T-helper 22 cell (primary cell): ENCODE data around the gene KIRREL3.

Source experiments
- DNase-seq: peaks from one replicate; pipeline ENCODE4 v3.0.0-alpha.2; 2020; ENCODE audit warnings: low read depth

Gene KIRREL3

GRCh38 chr11:126914941-126915340 lies 85.6 kb downstream of the KIRREL3 start:
- no peak for DNase-seq

GRCh38 chr11:126914166-126914565 lies 86.4 kb downstream of the KIRREL3 start:
- DNase-seq, result no peak

- no peak for DNase-seq
Measured at GRCh38 chr11:126904520-126904919, 96.0 kb downstream of the KIRREL3 start.

GRCh38 chr11:126901783-126902182 lies 98.8 kb downstream of the KIRREL3 start:
- DNase-seq, result no peak

GRCh38 chr11:126899961-126900748 lies 100.4 kb downstream of the KIRREL3 start:
- DNase-seq, result no peak

DNA sequence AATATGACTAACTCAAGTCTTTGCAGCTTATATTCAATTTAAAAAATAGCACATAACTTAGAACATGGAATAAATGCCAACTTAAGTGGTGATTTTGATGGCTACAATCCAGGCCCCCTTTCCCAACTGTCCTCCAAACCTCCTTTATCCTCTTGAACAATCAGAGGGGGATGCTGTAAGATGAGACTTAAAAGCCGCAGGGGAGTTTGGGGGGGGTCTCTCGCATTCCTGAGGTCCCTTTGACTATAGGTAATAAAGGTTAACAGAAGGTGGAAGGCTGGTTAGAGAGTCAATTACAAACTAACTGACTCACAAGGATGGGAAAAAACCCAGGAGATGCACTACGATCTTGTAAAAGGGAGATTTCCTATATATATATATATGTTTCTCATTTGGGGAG lies 101.8 kb downstream of the KIRREL3 start:
- no peak for DNase-seq

DNA sequence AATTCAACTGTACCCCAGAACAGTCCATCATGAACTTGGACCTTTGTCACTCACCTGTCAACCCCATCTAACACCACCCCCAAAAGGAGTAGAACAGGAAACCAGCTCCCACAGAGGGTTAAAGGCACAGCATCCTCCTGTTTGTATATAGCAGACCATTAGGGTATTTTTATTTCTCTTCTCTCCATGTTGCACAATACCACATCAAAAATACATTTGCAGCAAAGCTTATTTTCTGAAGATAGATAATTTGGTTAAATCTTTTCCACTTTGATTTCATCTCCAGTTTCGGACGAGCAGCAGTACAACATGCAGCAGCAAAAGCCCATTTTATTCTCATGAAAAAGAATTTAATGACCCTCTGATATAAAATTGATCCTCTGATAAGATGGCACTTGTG lies 103.1 kb downstream of the KIRREL3 start:
- no peak for DNase-seq

GRCh38 chr11:126896025-126896424 lies 104.5 kb downstream of the KIRREL3 start:
- DNase-seq, result no peak

- no peak for DNase-seq
Measured at GRCh38 chr11:126893796-126894195, 106.8 kb downstream of the KIRREL3 start.

DNA sequence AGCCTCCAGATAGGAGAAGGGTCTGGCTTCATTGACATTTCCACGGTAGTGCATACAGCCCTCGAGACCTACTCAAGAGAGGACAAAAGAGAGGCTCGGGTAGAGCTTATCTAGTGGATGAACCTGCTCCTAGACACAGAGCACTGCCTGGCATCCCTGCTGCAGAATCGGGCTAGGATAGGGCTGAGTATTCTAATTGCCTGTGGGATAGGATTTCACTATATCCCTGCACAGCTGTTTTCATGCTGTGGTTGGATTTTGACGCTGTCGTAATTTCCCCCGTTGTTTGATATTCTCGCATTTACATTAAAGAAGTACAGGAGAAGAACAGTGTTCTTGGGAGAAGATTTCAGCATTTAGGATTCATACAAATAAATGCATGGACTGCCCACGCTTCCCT lies 107.8 kb downstream of the KIRREL3 start:
- DNase-seq, result no peak

DNA sequence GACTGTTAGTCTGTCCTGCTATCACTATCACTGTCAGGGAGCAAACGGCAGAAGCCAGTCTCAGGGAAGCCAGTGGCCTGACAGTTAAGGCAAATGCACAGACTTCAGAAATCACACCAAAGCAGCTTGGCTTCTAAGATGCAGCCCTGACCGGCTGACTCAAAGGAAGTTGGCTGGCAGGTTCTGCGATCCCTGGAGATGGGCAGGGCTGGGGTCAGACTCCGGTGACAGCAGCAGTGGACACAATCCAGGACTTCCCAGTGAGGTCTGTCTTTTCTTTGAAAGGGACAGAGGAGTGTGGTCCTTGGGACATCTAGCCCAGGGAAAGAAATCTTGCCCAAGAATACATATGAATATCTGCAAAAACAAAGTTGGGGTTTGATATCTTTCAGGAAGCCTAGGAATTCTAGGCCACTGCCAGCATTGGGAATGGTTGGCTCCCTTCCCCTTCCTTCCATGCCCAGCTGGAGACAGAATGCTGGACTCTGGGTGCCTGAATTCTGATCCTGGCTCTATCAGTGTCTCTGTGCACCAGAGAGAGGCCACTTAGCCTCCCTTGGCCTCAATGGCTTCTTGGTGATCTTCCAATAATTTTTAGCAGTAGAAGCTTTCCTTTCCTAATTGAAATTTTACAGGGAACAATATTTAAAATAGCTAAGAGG lies 108.9 kb downstream of the KIRREL3 start:
- DNase-seq, result no peak

GRCh38 chr11:126890561-126890960 lies 110.0 kb downstream of the KIRREL3 start:
- no peak for DNase-seq

GRCh38 chr11:126888115-126888712 lies 112.4 kb downstream of the KIRREL3 start:
- DNase-seq, result no peak

DNA sequence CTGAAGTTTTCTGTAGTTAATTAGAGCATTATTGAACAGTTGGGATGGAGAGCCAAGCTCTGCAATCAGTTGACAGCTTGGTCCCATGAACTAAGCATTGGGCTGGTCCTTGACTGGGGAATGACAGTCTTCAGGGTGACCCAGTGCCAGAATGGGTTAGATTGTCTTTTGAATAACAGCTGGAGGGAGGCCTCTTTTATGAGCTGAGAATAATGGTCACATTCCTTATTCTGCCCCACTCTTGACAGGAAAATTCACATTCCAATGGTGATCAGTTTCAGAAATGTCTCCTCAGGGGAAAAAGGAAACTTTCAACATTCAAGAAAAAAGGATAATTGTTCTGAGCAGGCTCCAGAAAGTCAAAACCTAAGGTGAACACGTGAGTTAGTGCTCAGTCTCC lies 113.9 kb downstream of the KIRREL3 start:
- DNase-seq, result no peak

DNA sequence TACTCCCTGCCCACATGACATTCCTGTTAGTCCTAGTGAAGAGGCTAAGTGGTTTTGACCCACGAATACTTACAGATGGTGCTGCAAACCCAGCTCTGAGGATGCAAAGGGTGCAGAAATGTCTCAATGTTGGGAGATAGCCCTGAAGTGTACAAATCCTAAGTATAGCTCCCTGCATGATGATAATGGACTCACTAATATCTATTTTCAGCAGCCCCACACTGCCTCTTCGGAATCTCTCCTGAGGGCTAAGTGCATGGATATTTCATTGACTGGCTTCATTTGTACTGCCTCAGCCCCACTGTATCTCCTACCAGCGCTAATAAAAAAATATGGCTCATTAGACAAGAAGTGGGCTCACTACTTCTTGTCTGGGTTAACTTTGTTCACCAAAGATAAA lies 114.5 kb downstream of the KIRREL3 start:
- no peak for DNase-seq

DNA sequence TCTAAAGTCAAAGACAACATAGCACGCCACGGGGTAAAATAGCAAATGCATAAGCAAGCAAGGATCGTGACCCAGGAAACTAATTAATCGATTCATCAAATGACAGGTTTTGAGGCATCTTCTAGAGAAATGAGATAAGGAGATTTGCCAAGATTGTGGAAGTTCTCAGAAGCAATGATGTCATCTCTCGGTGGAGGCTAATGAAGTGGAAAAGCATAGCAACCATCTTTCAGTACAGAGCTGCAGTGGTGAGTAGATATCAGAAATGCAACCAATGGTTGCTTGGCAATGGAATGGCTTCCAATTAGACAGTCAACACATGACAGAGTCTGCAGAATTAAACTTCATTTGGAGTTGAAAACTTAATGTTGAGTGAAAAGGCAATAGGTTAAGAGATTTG lies 116.0 kb downstream of the KIRREL3 start:
- no peak for DNase-seq

DNA sequence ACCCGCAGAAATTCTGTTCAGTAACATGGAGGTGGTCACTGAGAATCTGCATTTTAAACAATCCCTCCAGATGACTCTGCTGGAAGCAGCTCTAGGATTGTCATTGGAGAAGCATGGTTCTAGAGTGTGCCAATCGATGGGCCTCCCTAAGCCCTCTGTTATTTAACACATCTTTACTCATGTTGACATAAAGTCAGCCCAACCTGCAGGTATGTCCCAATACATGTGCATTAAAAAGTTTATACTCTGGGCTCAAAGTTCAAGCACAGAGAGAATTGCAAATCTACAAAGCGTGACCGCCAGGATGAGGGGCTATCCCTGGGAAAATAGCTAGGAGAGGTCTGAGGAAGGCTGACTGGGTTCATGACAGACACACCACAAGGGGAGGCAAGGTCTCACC lies 116.4 kb downstream of the KIRREL3 start:
- no peak for DNase-seq

- no peak for DNase-seq
Measured at GRCh38 chr11:126880872-126881271, 119.7 kb downstream of the KIRREL3 start.

DNA sequence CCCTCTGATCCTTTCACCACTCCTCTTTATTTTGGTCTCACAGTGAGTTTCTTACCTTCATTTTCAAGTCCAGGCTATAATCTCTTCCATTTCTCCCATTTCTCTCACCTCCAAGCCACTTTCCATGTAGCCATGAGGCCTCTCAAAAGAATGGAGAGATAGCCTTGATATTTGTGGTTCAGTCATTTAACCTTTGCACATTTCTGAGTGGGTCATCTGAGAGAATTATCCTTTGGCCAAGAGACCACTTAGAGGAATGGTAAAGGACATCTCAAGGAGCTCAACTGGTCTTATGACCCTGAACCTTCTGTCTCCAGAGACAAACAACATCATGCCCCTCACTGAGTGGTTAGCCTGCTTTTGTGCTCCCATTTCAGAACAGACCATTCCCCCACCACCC lies 121.1 kb downstream of the KIRREL3 start:
- DNase-seq, result no peak

- DNase-seq, result no peak
Measured at GRCh38 chr11:126878913-126879482, 121.6 kb downstream of the KIRREL3 start.

GRCh38 chr11:126874831-126875230 lies 125.7 kb downstream of the KIRREL3 start:
- no peak for DNase-seq

DNA sequence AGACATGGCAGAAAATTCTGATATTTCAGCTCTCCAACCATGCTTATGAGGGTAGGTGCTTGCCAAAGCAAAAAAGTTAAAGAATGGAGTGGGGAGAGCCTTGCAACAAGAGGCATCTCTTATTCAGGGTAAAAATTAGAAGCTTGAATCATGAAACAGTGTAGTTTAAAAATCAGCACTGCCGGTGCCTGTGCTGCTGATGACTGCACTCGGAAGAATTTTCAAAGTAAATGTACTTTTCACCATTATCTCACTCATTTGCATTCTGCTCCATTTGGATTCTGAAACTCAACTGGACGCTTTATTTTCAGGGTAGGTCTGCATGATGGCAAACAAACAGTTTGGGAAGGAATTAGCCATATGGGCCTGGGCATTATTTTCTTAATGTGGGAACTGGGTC lies 126.3 kb downstream of the KIRREL3 start:
- DNase-seq, result no peak

GRCh38 chr11:126871792-126872191 lies 128.8 kb downstream of the KIRREL3 start:
- DNase-seq, result no peak
